ENCODE data around the gene CUBN.

DNA sequence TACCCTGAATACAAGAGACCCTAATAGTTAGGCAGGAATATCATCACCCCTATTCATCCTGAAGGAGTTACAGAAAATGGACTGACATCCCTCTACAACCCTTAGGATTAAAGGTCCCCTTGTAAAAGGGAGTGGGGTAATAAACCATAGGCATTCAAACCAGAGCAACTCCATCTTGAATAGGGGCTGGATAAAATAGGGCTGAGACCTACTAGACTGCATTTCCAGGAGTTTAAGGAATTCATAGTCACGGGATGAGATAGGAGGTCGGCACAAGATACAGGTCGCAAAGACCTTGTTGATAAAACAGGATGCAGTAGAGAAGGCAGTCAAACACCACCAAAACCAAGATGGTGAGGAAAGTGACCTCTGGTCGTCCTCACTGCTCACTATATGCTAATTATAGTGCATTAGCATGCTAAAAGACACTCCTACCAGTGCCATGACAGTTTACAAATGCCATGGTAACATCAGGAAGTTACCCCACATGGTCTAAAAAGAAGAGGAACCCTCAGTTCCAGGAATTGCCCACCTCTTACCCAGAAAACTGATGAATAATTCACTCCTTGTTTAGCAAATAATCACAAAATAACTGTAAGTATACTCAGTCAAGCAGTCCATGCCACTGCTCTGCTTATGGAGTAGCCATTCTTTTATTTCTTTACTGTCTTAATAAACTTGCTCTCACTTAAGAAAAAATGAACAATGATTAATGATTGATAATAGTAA, 37.2 kb downstream of the CUBN start:
- TF ChIP-seq, protein P1, sequence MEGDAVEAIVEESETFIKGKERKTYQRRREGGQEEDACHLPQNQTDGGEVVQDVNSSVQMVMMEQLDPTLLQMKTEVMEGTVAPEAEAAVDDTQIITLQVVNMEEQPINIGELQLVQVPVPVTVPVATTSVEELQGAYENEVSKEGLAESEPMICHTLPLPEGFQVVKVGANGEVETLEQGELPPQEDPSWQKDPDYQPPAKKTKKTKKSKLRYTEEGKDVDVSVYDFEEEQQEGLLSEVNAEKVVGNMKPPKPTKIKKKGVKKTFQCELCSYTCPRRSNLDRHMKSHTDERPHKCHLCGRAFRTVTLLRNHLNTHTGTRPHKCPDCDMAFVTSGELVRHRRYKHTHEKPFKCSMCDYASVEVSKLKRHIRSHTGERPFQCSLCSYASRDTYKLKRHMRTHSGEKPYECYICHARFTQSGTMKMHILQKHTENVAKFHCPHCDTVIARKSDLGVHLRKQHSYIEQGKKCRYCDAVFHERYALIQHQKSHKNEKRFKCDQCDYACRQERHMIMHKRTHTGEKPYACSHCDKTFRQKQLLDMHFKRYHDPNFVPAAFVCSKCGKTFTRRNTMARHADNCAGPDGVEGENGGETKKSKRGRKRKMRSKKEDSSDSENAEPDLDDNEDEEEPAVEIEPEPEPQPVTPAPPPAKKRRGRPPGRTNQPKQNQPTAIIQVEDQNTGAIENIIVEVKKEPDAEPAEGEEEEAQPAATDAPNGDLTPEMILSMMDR (IDR thresholded peaks at IDR 0.05), result no peak
- TF ChIP-seq POLR2A (IDR thresholded peaks at IDR 0.05) (no peak), POLR2AphosphoS5 (IDR thresholded peaks at IDR 0.05) (no peak)
